Esophagus (tissue), 2 donors: ENCODE data around the gene MRPL28. TPM values are rescaled to one million over a fixed set of nuclear protein-coding genes. Genes with fewer than 3 reads are reported as not detected.

Source experiments
- H3K27ac ChIP-seq, 2 donors: one replicate each; pipeline ENCODE4 v1.5.1; 2013; ENCODE audit warnings: low read depth in 2 of 2, mild to moderate bottlenecking in 2 of 2, inconsistent platforms in 1 of 2, low read length in 1 of 2, moderate library complexity in 1 of 2
- H3K27me3 ChIP-seq, 2 donors: one replicate each; pipeline ENCODE4 v1.6.1; 2013; ENCODE audit warnings: low read length in 2 of 2, control low read depth in 1 of 2, mild to moderate bottlenecking in 1 of 2; ENCODE audit not compliant: insufficient read depth in 2 of 2, control insufficient read depth in 1 of 2
- H3K36me3 ChIP-seq, 2 donors: one replicate each; pipeline ENCODE4 v1.6.1; 2013; ENCODE audit warnings: low read length in 1 of 2; ENCODE audit not compliant: control insufficient read depth in 2 of 2, insufficient read depth in 2 of 2
- H3K4me1 ChIP-seq, 2 donors: one replicate each; pipeline ENCODE4 v1.6.1; 2013; ENCODE audit warnings: low read length in 1 of 2; ENCODE audit not compliant: control insufficient read depth in 2 of 2, insufficient read depth in 2 of 2
- H3K4me3 ChIP-seq, 2 donors: one replicate each; pipeline ENCODE4 v1.5.1; 2013; ENCODE audit warnings: low read length in 2 of 2, mild to moderate bottlenecking in 2 of 2, low read depth in 1 of 2, moderate library complexity in 1 of 2
- H3K9me3 ChIP-seq, 2 donors: one replicate each; pipeline ENCODE4 v1.6.1; 2013; ENCODE audit warnings: mild to moderate bottlenecking in 2 of 2, low read depth in 1 of 2, low read length in 1 of 2, moderate library complexity in 1 of 2; ENCODE audit not compliant: control insufficient read depth in 2 of 2, insufficient read depth in 1 of 2
- WGBS, 2 donors: extraction: QIAGEN DNeasy Blood & Tissue Kit; methylation state at CpG; one replicate each; pipeline ENCODE4 v1.1.7; 2013; 5-methylcytosine and 5-hydroxymethylcytosine counted together
- polyA plus RNA-seq, 2 donors: library from polyadenylated mRNA; stranded (reverse); fragments of 200-250 nt; gene quantifications; one replicate each; pipeline ENCODE4 v1.2.3, GENCODE V29; 2013
- donor health status: healthy with polysubstance abuse.
- donor health status: Bipolar disorder and iron deficiency.

The MRPL28 gene
- polyA plus RNA-seq, 2 donors: 54.5 to 75.9 TPM

DNA sequence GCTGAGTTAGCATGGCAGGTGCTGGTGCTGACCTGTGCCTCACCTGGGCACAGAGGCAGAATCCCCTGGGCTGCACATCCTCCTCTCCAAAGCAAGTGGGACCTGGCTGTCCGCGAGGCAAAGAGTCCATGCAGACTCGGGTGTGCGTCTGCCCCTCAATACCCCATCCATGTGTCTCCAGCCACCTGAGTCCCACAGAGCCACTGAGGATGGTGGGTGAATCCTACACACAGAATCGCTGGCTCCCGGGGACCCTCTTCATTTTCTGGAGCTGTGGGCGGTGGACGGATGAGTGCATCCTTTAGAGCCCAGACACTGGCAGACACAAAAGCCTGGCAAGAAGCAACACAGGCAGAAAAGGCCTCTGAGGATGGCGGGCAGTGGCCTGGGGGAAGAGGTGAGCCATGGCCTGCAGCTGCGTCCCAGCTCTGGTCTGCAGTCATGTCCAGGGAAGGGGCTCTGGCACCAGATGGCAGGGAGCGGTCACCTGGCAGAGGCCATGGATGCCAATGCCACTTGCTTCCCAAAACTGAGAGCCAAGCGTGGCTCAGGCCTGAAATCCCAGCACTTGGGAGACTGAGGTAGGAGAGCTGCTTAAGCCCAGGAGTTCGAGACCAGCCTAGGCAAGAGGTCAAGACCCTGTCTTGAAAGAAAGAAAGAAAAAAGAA, 47.7 kb downstream of the MRPL28 start:
- peaks cover 6 to 17% of the 10 kb centered on the region in 2 donors for H3K4me1 ChIP-seq
- H3K36me3 ChIP-seq: peaks cover 3 to 23% of the 10 kb centered on the region in 2 donors

DNA sequence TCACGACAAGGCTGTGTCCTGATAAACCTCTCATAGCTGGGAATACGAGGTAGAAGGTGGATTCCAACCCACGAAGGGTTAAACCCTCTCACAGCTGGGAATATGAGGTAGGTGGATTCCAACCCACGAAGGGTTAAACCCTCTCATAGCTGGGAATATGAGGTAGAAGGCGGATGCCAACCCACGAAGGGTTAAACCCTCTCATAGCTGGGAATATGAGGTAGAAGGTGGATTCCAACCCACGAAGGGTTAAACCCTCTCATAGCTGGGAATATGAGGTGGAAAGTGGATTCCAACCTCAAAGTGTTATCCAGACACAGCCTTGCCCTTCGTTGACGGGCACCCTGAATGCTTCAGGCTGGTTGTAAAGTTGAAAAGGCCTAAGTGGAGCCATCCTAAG, 48.8 kb downstream of the MRPL28 start:
- H3K36me3 ChIP-seq: peaks cover 3 to 26% of the 10 kb centered on the region in 2 donors
- peaks cover 6 to 13% of the 10 kb centered on the region in 2 donors for H3K4me1 ChIP-seq
- H3K27me3 ChIP-seq: no peaks in the 10 kb centered on the region
- WGBS, 2 donors: 72 to 75% methylated on average over 9 of the region's 9 CpGs
- H3K27ac ChIP-seq: no peak overlapping the region
- no peaks in the 10 kb centered on the region for H3K9me3 ChIP-seq
- no peak overlapping the region for H3K4me3 ChIP-seq

More for the DNA sequence above, 47.7 kb downstream of the MRPL28 start:
- 92 to 93% methylated on average over 13 of the region's 13 CpGs for WGBS, 2 donors
- H3K4me3 ChIP-seq: no peak overlapping the region
- no peak overlapping the region for H3K27ac ChIP-seq
- no peaks in the 10 kb centered on the region for H3K27me3 ChIP-seq
- no peaks in the 10 kb centered on the region for H3K9me3 ChIP-seq

DNA sequence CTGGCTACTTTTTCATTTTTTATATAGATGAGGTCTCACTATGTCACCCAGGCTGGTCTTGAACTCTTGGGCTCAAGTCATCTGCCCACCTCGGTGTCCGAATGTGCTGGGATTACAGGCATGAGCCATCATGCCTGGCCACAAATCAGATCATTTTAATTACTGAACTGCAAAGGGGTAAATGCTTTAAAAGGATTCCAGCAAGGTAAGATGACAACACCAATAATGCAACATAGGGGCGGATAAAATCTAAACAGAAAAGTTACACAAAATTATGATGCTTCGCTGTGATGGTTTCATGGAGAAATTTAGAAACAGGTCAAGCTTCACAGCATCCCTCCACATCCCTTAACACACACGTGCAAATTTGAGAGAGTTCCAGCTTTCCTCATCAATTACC, 50.1 kb downstream of the MRPL28 start:
- no peaks in the 10 kb centered on the region for H3K9me3 ChIP-seq
- H3K27ac ChIP-seq: no peak overlapping the region
- H3K36me3 ChIP-seq: peaks cover 3 to 22% of the 10 kb centered on the region in 2 donors
- H3K4me3 ChIP-seq: no peak overlapping the region
- H3K27me3 ChIP-seq: no peaks in the 10 kb centered on the region
- 87 to 88% methylated on average over 5 of the region's 5 CpGs for WGBS, 2 donors
- peaks cover 6 to 8% of the 10 kb centered on the region in 2 donors for H3K4me1 ChIP-seq

DNA sequence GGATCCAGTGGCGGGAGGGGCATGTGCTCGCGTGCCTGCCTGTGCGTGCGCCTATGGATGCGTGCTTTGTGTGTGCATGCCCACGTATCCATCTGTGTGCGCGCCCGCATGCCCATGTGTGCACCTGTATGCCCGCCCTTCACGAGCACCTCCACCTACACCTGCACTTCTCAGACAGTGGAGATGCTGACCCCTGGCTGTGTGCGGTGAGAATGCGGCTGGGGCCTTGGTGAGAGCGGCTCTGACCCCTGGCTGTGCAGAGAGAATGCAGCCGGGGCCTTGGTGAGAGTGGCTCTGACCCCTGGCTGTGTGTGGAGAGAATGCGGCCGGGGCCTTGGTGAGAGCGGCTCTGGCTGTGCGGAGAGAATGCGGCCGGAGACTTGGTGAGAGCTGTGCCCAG, 51.7 kb downstream of the MRPL28 start:
- H3K36me3 ChIP-seq: peaks cover 8 to 29% of the 10 kb centered on the region in 2 donors
- 89 to 93% methylated on average over 22 of the region's 22 CpGs for WGBS, 2 donors
- no peak overlapping the region for H3K4me3 ChIP-seq
- H3K27ac ChIP-seq: no peak overlapping the region
- H3K4me1 ChIP-seq: no peaks in the 10 kb centered on the region
- no peaks in the 10 kb centered on the region for H3K27me3 ChIP-seq
- H3K9me3 ChIP-seq: no peaks in the 10 kb centered on the region

DNA sequence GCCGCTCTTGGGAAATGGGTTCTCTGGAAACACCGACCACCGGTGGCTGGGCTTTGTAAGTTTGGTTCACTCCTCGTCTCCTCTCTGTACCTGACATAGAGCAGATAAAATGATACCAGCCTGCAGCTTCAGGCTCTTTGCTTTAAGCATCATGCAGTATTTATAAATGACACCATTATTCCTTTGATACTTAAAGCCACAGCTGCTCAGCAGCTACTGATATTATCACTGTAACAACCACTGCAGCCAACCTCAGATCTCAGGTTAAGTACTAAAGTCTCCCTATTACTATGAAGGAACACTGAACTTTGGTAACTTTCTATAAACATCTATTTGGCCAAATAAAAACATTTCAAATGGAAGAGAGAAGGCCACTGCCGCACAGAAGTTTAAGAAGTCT, 52.8 kb downstream of the MRPL28 start:
- no peaks in the 10 kb centered on the region for H3K9me3 ChIP-seq
- WGBS, 2 donors: 93 to 95% methylated on average over 5 of the region's 5 CpGs
- H3K4me1 ChIP-seq: no peaks in the 10 kb centered on the region
- H3K36me3 ChIP-seq: peaks cover 12 to 36% of the 10 kb centered on the region in 2 donors
- H3K27me3 ChIP-seq: no peaks in the 10 kb centered on the region
- H3K27ac ChIP-seq: no peak overlapping the region
- no peak overlapping the region for H3K4me3 ChIP-seq

Other genes with a start within 250 kb of the MRPL28 start
- gene NPRL3, start 231.9 kb downstream of the MRPL28 start, polyA plus RNA-seq: 10 to 100 TPM in 1 of 2 donors, 1 to 10 TPM in 1; 9.6 to 14.0 TPM
- not detected for gene HBZ, start 217.9 kb downstream of the MRPL28 start, polyA plus RNA-seq
- not detected for gene HBM, start 204.6 kb downstream of the MRPL28 start, polyA plus RNA-seq
- 1 to 10 TPM in 1 of 2 donors, under 1 TPM in 1; 0.49 to 1.4 TPM for gene HBA2, start 197.7 kb downstream of the MRPL28 start, polyA plus RNA-seq
- gene HBA1, start 193.9 kb downstream of the MRPL28 start, polyA plus RNA-seq: under 1 TPM; 0.47 to 0.55 TPM
- gene HBQ1, start 190.1 kb downstream of the MRPL28 start, polyA plus RNA-seq: not detected
- gene LUC7L, start 141.1 kb downstream of the MRPL28 start, polyA plus RNA-seq: 100 to 1,000 TPM in 1 of 2 donors, 10 to 100 TPM in 1; 37.0 to 102 TPM
- gene FAM234A, start 135.7 kb downstream of the MRPL28 start, polyA plus RNA-seq: 10 to 100 TPM; 35.9 to 39.6 TPM
- 1 to 10 TPM; 6.3 to 7.9 TPM for gene RGS11, start 94.6 kb downstream of the MRPL28 start, polyA plus RNA-seq
- gene ARHGDIG, start 89.9 kb downstream of the MRPL28 start, polyA plus RNA-seq: under 1 TPM; 0.24 to 0.33 TPM
- gene PDIA2, start 87.4 kb downstream of the MRPL28 start, polyA plus RNA-seq: under 1 TPM; 0.27 to 0.53 TPM
- 10 to 100 TPM; 11.9 to 16.7 TPM for gene AXIN1, start 17.8 kb downstream of the MRPL28 start, polyA plus RNA-seq
- gene PGAP6, start 11.4 kb upstream of the MRPL28 start, polyA plus RNA-seq: 10 to 100 TPM; 30.3 to 44.3 TPM
- gene NME4, start 26.7 kb upstream of the MRPL28 start, polyA plus RNA-seq: 10 to 100 TPM; 40.3 to 41.9 TPM
- gene DECR2, start 31.3 kb upstream of the MRPL28 start, polyA plus RNA-seq: 10 to 100 TPM; 15.0 to 24.2 TPM
- 10 to 100 TPM in 1 of 2 donors, 1 to 10 TPM in 1; 9.1 to 10.6 TPM for gene RAB11FIP3, start 55.1 kb upstream of the MRPL28 start, polyA plus RNA-seq
- gene CAPN15, start 157.2 kb upstream of the MRPL28 start, polyA plus RNA-seq: 10 to 100 TPM; 28.4 to 47.6 TPM
- gene PRR35, start 189.9 kb upstream of the MRPL28 start, polyA plus RNA-seq: under 1 TPM; 0.01 to 0.24 TPM
- under 1 TPM; 0.11 to 0.16 TPM for gene NHLRC4, start 196.5 kb upstream of the MRPL28 start, polyA plus RNA-seq
- 10 to 100 TPM; 22.8 to 40.1 TPM for gene PIGQ, start 199.4 kb upstream of the MRPL28 start, polyA plus RNA-seq
- 10 to 100 TPM; 18.1 to 42.4 TPM for gene RAB40C, start 219.5 kb upstream of the MRPL28 start, polyA plus RNA-seq